ENCODE data around the gene NLRC3. TPM values are rescaled to one million over a fixed set of nuclear protein-coding genes. Genes with fewer than 3 reads are reported as not detected.

The NLRC3 gene
- total and polyA plus RNA-seq, 4 donors, result 0.35 to 2.2 (median 1.0) TPM

DNA sequence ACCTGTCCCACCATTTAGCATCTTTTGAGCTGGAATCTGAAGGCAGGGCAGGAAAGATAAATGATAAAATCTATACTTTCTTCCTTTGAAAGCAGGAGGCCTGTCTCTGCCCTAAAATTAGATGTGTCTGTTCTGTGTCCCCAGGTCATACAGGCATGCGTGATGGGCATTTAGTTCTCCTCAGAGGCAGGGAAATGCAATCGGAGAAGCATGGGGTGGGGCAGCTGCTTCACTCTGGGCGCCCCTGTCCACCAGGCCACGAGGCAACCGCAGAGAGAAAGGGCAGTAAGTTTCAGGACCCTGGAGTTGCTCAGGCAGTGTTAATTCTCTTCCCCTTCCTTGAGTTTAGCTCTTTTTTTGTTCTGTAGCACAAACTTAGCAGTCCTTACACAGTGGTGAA lies 51.3 kb downstream of the NLRC3 start:
- Histone ChIP-seq H3K36me3 (ENCODE audit: control insufficient read depth in 4 of 4, insufficient read depth in 3 of 4, low read depth in 1 of 4, low read length in 3 of 4) (peaks cover 0 to 27% (median 8%) of the 10 kb centered on the region in 4 donors), H3K27me3 (ENCODE audit: control insufficient read depth in 4 of 4, insufficient read depth in 4 of 4, low read length in 3 of 4) (no peaks in the 10 kb centered on the region), H3K27ac (ENCODE audit: low read depth in 1 of 2, low read length in 2 of 2) (no peak overlapping the region), H3K4me3 (ENCODE audit: low read depth in 1 of 3, low read length in 3 of 3) (no peak overlapping the region), H3K9me3 (ENCODE audit: control insufficient read depth in 4 of 4, low read length in 3 of 4) (no peaks in the 10 kb centered on the region), H3K9ac (ENCODE audit: low read depth in 1 of 2, low read length in 2 of 2) (no peak overlapping the region), H3K4me1 (ENCODE audit: control insufficient read depth in 4 of 4, insufficient read depth in 4 of 4, low read length in 3 of 4) (peaks cover 0 to 4% (median 0%) of the 10 kb centered on the region in 4 donors)
- TF ChIP-seq NR2F2 (IDR thresholded peaks at IDR 0.05), result no peak
- no peak for TF ChIP-seq FOXA1 (IDR thresholded peaks at IDR 0.05)
- no peak for TF ChIP-seq EGR1 (IDR thresholded peaks at IDR 0.05; ENCODE audit: low read depth in 2 of 2)
- TF ChIP-seq RXRA (IDR thresholded peaks at IDR 0.05), result no peak
- no peak for TF ChIP-seq SP1 (IDR thresholded peaks at IDR 0.05)
- no peak for TF ChIP-seq JUND (IDR thresholded peaks at IDR 0.05)
- TF ChIP-seq YY1 (IDR thresholded peaks at IDR 0.05), result no peak
- TF ChIP-seq, protein P1, sequence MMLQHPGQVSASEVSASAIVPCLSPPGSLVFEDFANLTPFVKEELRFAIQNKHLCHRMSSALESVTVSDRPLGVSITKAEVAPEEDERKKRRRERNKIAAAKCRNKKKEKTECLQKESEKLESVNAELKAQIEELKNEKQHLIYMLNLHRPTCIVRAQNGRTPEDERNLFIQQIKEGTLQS (IDR thresholded peaks at IDR 0.05), result no peak
- TF ChIP-seq, protein P2, sequence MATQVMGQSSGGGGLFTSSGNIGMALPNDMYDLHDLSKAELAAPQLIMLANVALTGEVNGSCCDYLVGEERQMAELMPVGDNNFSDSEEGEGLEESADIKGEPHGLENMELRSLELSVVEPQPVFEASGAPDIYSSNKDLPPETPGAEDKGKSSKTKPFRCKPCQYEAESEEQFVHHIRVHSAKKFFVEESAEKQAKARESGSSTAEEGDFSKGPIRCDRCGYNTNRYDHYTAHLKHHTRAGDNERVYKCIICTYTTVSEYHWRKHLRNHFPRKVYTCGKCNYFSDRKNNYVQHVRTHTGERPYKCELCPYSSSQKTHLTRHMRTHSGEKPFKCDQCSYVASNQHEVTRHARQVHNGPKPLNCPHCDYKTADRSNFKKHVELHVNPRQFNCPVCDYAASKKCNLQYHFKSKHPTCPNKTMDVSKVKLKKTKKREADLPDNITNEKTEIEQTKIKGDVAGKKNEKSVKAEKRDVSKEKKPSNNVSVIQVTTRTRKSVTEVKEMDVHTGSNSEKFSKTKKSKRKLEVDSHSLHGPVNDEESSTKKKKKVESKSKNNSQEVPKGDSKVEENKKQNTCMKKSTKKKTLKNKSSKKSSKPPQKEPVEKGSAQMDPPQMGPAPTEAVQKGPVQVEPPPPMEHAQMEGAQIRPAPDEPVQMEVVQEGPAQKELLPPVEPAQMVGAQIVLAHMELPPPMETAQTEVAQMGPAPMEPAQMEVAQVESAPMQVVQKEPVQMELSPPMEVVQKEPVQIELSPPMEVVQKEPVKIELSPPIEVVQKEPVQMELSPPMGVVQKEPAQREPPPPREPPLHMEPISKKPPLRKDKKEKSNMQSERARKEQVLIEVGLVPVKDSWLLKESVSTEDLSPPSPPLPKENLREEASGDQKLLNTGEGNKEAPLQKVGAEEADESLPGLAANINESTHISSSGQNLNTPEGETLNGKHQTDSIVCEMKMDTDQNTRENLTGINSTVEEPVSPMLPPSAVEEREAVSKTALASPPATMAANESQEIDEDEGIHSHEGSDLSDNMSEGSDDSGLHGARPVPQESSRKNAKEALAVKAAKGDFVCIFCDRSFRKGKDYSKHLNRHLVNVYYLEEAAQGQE (IDR thresholded peaks at IDR 0.05), result no peak
- TF ChIP-seq TAF1 (conservative IDR thresholded peaks at IDR 0.05), result no peak
- TF ChIP-seq FOXA2 (IDR thresholded peaks at IDR 0.05), result no peak
- TF ChIP-seq, protein P3, sequence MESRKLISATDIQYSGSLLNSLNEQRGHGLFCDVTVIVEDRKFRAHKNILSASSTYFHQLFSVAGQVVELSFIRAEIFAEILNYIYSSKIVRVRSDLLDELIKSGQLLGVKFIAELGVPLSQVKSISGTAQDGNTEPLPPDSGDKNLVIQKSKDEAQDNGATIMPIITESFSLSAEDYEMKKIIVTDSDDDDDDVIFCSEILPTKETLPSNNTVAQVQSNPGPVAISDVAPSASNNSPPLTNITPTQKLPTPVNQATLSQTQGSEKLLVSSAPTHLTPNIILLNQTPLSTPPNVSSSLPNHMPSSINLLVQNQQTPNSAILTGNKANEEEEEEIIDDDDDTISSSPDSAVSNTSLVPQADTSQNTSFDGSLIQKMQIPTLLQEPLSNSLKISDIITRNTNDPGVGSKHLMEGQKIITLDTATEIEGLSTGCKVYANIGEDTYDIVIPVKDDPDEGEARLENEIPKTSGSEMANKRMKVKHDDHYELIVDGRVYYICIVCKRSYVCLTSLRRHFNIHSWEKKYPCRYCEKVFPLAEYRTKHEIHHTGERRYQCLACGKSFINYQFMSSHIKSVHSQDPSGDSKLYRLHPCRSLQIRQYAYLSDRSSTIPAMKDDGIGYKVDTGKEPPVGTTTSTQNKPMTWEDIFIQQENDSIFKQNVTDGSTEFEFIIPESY (IDR thresholded peaks at IDR 0.05), result no peak
- TF ChIP-seq, protein P4, sequence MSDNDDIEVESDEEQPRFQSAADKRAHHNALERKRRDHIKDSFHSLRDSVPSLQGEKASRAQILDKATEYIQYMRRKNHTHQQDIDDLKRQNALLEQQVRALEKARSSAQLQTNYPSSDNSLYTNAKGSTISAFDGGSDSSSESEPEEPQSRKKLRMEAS (IDR thresholded peaks at IDR 0.05), result no peak
- DNase-seq (ENCODE audit: low spot score), result no peak
- 84% methylated on average over 5 of the region's 5 CpGs for WGBS

DNA sequence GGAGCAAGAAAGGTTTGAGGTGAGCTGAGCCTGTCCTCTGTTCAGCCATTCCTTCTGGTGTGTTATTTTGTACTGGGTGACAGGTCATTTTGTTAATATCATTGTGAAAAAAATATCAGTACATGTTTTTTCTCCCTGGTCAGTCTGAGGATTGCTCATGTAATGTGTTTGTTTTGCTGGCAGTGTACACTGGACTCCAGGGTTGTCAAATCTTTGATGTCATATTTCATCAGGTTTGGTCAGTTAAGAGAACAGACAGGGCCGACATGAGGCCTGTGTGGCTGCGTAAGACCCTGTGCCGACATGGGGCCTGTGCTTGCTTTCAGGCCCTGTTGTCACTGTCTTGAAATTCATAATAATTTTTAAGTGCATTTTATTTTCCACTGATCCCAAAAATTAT lies 53.9 kb downstream of the NLRC3 start:
- peaks cover 0 to 4% (median 0%) of the 10 kb centered on the region in 4 donors for H3K4me1 ChIP-seq (ENCODE audit: control insufficient read depth in 4 of 4, insufficient read depth in 4 of 4, low read length in 3 of 4)
- DNase-seq (ENCODE audit: low spot score), result no peak
- H3K9me3 ChIP-seq (ENCODE audit: control insufficient read depth in 4 of 4, low read length in 3 of 4), result no peaks in the 10 kb centered on the region
- H3K36me3 ChIP-seq (ENCODE audit: control insufficient read depth in 4 of 4, insufficient read depth in 3 of 4, low read depth in 1 of 4, low read length in 3 of 4), result peaks cover 0 to 31% (median 8%) of the 10 kb centered on the region in 4 donors
- no peak overlapping the region for H3K9ac ChIP-seq (ENCODE audit: low read depth in 1 of 2, low read length in 2 of 2)
- WGBS, result 44% methylated on average over 3 of the region's 3 CpGs
- peak overlapping the region; percentile 13 to 72 for H3K27ac ChIP-seq (ENCODE audit: low read depth in 1 of 2, low read length in 2 of 2)
- no peak overlapping the region for H3K4me3 ChIP-seq (ENCODE audit: low read depth in 1 of 3, low read length in 3 of 3)
- H3K27me3 ChIP-seq (ENCODE audit: control insufficient read depth in 4 of 4, insufficient read depth in 4 of 4, low read length in 3 of 4), result no peaks in the 10 kb centered on the region
- TF ChIP-seq JUND (IDR thresholded peaks at IDR 0.05) (no peak), RAD21 (IDR thresholded peaks at IDR 0.05) (no peak), RXRA (IDR thresholded peaks at IDR 0.05) (peak in 1 of 2 donors; percentile 20), SP1 (IDR thresholded peaks at IDR 0.05) (peak; percentile 16), FOXA1 (IDR thresholded peaks at IDR 0.05) (no peak), NR2F2 (IDR thresholded peaks at IDR 0.05) (no peak), FOXA2 (IDR thresholded peaks at IDR 0.05) (no peak), GABPA (IDR thresholded peaks at IDR 0.05 in 1 of 2, conservative IDR thresholded peaks at IDR 0.05 in 1 of 2) (no peak), HNF4A (conservative IDR thresholded peaks at IDR 0.05) (peak; percentile 37 to 38), YY1 (IDR thresholded peaks at IDR 0.05) (peak; percentile 10), TAF1 (conservative IDR thresholded peaks at IDR 0.05) (no peak), EGR1 (IDR thresholded peaks at IDR 0.05; ENCODE audit: low read depth in 2 of 2) (no peak), HNF4G (IDR thresholded peaks at IDR 0.05) (no peak)
- TF ChIP-seq, protein P1 (IDR thresholded peaks at IDR 0.05), result no peak
- TF ChIP-seq, protein P3 (IDR thresholded peaks at IDR 0.05), result no peak
- TF ChIP-seq, protein P4 (IDR thresholded peaks at IDR 0.05), result no peak
- TF ChIP-seq, protein P2 (IDR thresholded peaks at IDR 0.05), result no peak
